Ovary (tissue), 9 donors: ENCODE results near the gene ADCY5. TPM values are rescaled to one million over a fixed set of nuclear protein-coding genes. Genes with fewer than 3 reads are reported as not detected.

Source experiments
- DNase-seq, 5 donors: peaks; one replicate each; pipeline ENCODE4 v3.0.0-alpha.2; 2019 to 2020
- H3K27ac ChIP-seq, 2 donors: fragments of 200-600 bp; one replicate each; pipeline versions ENCODE4 v1.5.1 to v1.8.0; 2019 to 2022
- H3K27me3 ChIP-seq: fragments of 200-600 bp; one replicate; pipeline ENCODE4 v1.8.0; 2022
- H3K36me3 ChIP-seq: fragments of 200-600 bp; sonication (generic); one replicate; pipeline ENCODE4 v1.5.1; 2019
- H3K4me1 ChIP-seq: one replicate; pipeline ENCODE4 v1.8.1; 2013; ENCODE audit warnings: mild to moderate bottlenecking, moderate library complexity; ENCODE audit not compliant: insufficient read depth
- H3K4me3 ChIP-seq: fragments of 200-600 bp; sonication (generic); one replicate; pipeline ENCODE4 v1.5.1; 2017
- H3K9me3 ChIP-seq, 2 donors: fragments of 200-600 bp in 1 of 2; sonication (generic) in 1 of 2; one replicate each; pipeline versions ENCODE4 v1.5.1 to v1.8.1; 2013 to 2019; ENCODE audit warnings: mild to moderate bottlenecking in 1 of 2, moderate library complexity in 1 of 2
- EP300 ChIP-seq: sonication (generic); formaldehyde crosslinking; IDR thresholded peaks from one replicate; pipeline ENCODE4 v1.6.1; 2017; ENCODE audit warnings: antibody characterized with exemption
- POLR2A ChIP-seq: fragments of 450-650 bp; IDR thresholded peaks from one replicate; pipeline ENCODE4 v1.6.1; 2017; ENCODE audit warnings: antibody characterized with exemption, mild to moderate bottlenecking, moderate library complexity
- WGBS, 3 donors: extraction: QIAGEN DNeasy Blood & Tissue Kit in 1 of 3; methylation state at CpG; one replicate each; pipeline versions ENCODE4 v1.1.5 to v1.1.7; 2013 to 2017; 5-methylcytosine and 5-hydroxymethylcytosine counted together
- intact Hi-C, 4 donors: fragments of 100-400 bp; cut with DNase I; formaldehyde crosslinking; loops; one replicate each; pipeline versions ENCODE4 v1.11.0 to v1.15.1; 2022 to 2023
- polyA plus RNA-seq, 2 donors: library from polyadenylated mRNA; stranded (reverse); fragments of 200-250 nt in 1 of 2; fragments of 350-450 nt in 1 of 2; fragmentation: Illumina TruSeq in 1 of 2; extraction: RNeasy Lipid Tissue Mini Kit (QIAGEN cat#74804) in 1 of 2; gene quantifications; one replicate each; pipeline ENCODE4 v1.2.3, GENCODE V29; 2013 to 2014
- total RNA-seq, 7 donors: library from RNA; depleted of rRNA in 2 of 7; stranded (reverse); fragments of >200 nt in 2 of 7; fragmentation: NEBNext Ultra II Directional in 3 of 7; extraction: Animal tissue kit (Norgen Biotek cat#: 25700) in 3 of 7; gene quantifications; one replicate each; pipeline versions ENCODE4 v1.1.0 to v1.2.4, GENCODE V29; 2016 to 2023
- TF ChIP-seq, protein P1 (sequence below), 3 donors: fragments of 450-650 bp in 2 of 3; fragments of 200-600 bp in 1 of 3; IDR thresholded peaks; one replicate each; pipeline versions ENCODE4 v1.5.1 to v1.8.0; 2016 to 2022; ENCODE audit warnings: antibody characterized with exemption in 3 of 3, mild to moderate bottlenecking in 1 of 3
- donor health status: DM: no; HTN: no; CAD: no; lungs with moderate emphysema.
- donor health status: DM: no; HTN: no; CAD: no.
- donor health status: Bipolar disorder and iron deficiency.
- donor health status: DM: yes; HTN: yes; CAD: no.
- donor health status: DM: no; HTN: no; CAD: no.
- donor health status: DM: yes; HTN: yes; CAD: no.

ADCY5 gene
- total and polyA plus RNA-seq, 9 donors: 5.3 to 36.2 (median 20.3) TPM

DNA sequence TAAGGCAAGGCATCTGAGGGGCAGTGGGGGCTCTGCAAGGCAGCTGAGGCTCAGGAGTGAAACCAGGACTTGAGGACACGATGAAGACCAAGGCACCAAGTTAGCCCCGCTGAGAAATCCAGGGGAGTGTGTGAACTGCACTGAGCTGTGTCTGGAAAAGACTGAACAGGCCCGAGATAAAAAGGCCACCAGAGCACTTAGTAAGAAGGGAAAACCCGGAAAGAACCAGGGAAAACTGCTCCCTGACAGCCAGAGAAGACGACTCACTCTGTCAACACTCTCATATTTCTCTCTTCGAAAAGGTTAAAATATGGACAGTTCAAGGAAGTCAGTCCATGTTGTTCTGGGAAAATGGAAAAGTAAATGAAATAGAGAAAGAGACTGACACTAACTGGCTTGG lies 138.1 kb downstream of the ADCY5 start:
- H3K4me1 ChIP-seq: no peaks in the 10 kb centered on the region
- DNase-seq: no peak
- intact Hi-C loops: no loop called here
- no peaks in the 10 kb centered on the region for H3K9me3 ChIP-seq
- H3K27me3 ChIP-seq: no peaks in the 10 kb centered on the region
- H3K27ac ChIP-seq: no peak overlapping the region
- no peaks in the 10 kb centered on the region for H3K36me3 ChIP-seq
- no peak overlapping the region for H3K4me3 ChIP-seq
- TF ChIP-seq, protein P1, sequence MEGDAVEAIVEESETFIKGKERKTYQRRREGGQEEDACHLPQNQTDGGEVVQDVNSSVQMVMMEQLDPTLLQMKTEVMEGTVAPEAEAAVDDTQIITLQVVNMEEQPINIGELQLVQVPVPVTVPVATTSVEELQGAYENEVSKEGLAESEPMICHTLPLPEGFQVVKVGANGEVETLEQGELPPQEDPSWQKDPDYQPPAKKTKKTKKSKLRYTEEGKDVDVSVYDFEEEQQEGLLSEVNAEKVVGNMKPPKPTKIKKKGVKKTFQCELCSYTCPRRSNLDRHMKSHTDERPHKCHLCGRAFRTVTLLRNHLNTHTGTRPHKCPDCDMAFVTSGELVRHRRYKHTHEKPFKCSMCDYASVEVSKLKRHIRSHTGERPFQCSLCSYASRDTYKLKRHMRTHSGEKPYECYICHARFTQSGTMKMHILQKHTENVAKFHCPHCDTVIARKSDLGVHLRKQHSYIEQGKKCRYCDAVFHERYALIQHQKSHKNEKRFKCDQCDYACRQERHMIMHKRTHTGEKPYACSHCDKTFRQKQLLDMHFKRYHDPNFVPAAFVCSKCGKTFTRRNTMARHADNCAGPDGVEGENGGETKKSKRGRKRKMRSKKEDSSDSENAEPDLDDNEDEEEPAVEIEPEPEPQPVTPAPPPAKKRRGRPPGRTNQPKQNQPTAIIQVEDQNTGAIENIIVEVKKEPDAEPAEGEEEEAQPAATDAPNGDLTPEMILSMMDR (IDR thresholded peaks at IDR 0.05): no peak
- TF ChIP-seq POLR2A (no peak), EP300 (no peak)
- WGBS, 3 donors: 57 to 67% (median 59%) methylated on average over 6 of the region's 6 CpGs

- H3K36me3 ChIP-seq: no peaks in the 10 kb centered on the region
- DNase-seq: no peak
- H3K27ac ChIP-seq: no peak overlapping the region
- H3K4me1 ChIP-seq: no peaks in the 10 kb centered on the region
- intact Hi-C loops: no loop called here
- TF ChIP-seq EP300 (no peak), POLR2A (no peak)
- TF ChIP-seq, protein P1 (IDR thresholded peaks at IDR 0.05): no peak
- WGBS, 3 donors: 87 to 94% (median 88%) methylated on average over 8 of the region's 8 CpGs
- no peaks in the 10 kb centered on the region for H3K9me3 ChIP-seq
- H3K4me3 ChIP-seq: no peak overlapping the region
- H3K27me3 ChIP-seq: no peaks in the 10 kb centered on the region
Observed at GRCh38 chr3:123310186-123310585, 138.7 kb downstream of the ADCY5 start.

DNA sequence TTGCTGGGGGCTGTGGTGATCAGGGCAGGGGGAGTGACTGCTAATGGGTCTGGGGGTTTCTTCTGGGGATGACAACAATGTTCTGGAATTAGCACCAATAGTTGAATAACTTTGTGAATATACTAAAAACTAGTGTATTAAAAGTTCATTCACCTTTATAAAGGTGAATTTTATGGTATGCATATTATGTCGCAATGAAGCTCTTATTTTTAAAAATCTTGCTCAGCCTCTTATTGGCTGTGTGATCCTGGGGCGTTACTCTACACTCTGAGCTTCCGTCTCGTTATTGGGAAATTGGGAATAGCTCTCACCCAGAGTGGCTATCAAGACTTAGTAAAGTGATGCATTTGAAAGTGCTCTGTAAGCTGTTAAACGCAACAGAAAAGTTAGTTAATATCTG lies 141.8 kb downstream of the ADCY5 start:
- Histone ChIP-seq H3K4me1 (no peaks in the 10 kb centered on the region), H3K36me3 (no peaks in the 10 kb centered on the region), H3K27ac (no peak overlapping the region), H3K4me3 (no peak overlapping the region), H3K9me3 (no peaks in the 10 kb centered on the region), H3K27me3 (no peaks in the 10 kb centered on the region)
- intact Hi-C loops: no loop called here
- DNase-seq: no peak
- WGBS, 3 donors: 91 to 94% (median 93%) methylated on average over 5 of the region's 5 CpGs
- TF ChIP-seq EP300 (no peak), POLR2A (no peak)
- TF ChIP-seq, protein P1 (IDR thresholded peaks at IDR 0.05): no peak

GRCh38 chr3:123305192-123305591 lies 143.7 kb downstream of the ADCY5 start:
- no peak for DNase-seq
- 68 to 75% (median 71%) methylated on average over 2 of the region's 2 CpGs for WGBS, 3 donors
- H3K9me3 ChIP-seq: no peaks in the 10 kb centered on the region
- no peak overlapping the region for H3K4me3 ChIP-seq
- H3K27ac ChIP-seq: no peak overlapping the region
- TF ChIP-seq, protein P1 (IDR thresholded peaks at IDR 0.05): no peak
- TF ChIP-seq POLR2A (no peak), EP300 (no peak)
- H3K4me1 ChIP-seq: no peaks in the 10 kb centered on the region
- H3K27me3 ChIP-seq: no peaks in the 10 kb centered on the region
- intact Hi-C loops: no loop called here
- H3K36me3 ChIP-seq: no peaks in the 10 kb centered on the region
